H9 (cell line): ENCODE results near the gene MAGI1. TPM values are rescaled to one million over a fixed set of nuclear protein-coding genes. Genes with fewer than 3 reads are reported as not detected.

Experiments
- DNase-seq: peaks from one replicate; pipeline ENCODE4 v3.0.0-alpha.2; 2017
- H2AFZ ChIP-seq: one replicate; pipeline ENCODE4 v1.6.1; 2013; ENCODE audit warnings: mild to moderate bottlenecking, low read length, control low read depth, moderate library complexity
- H2AK5ac ChIP-seq: 2 replicates; pipeline ENCODE4 v1.6.1; 2013; ENCODE audit warnings: low read length, control low read depth, mixed read lengths; ENCODE audit not compliant: insufficient read length
- H2BK120ac ChIP-seq: one replicate; pipeline ENCODE4 v1.6.1; 2013; ENCODE audit warnings: low read depth, mild to moderate bottlenecking, low read length, control low read depth, inconsistent platforms; ENCODE audit not compliant: poor library complexity, severe bottlenecking
- H2BK12ac ChIP-seq: 2 replicates; pipeline ENCODE4 v1.6.1; 2013; ENCODE audit warnings: low read length, control low read depth, mixed read lengths, low read depth; ENCODE audit not compliant: insufficient read length
- H2BK15ac ChIP-seq: 2 replicates; pipeline ENCODE4 v1.6.1; 2013; ENCODE audit warnings: low read depth, low read length, control low read depth
- H2BK20ac ChIP-seq: one replicate; pipeline ENCODE4 v1.6.1; 2013; ENCODE audit warnings: low read depth, mild to moderate bottlenecking, low read length, control low read depth, inconsistent platforms; ENCODE audit not compliant: poor library complexity, severe bottlenecking
- H2BK5ac ChIP-seq: 2 replicates; pipeline ENCODE4 v1.6.1; 2013; ENCODE audit warnings: low read length, control low read depth, mixed read lengths; ENCODE audit not compliant: insufficient read length
- H3K14ac ChIP-seq: 2 replicates; pipeline ENCODE4 v1.6.1; 2013; ENCODE audit warnings: low read length, control low read depth; ENCODE audit not compliant: insufficient read depth
- H3K18ac ChIP-seq: 2 replicates; pipeline ENCODE4 v1.6.1; 2013; ENCODE audit warnings: low read depth, mild to moderate bottlenecking, mixed read lengths, low read length, control low read depth; ENCODE audit not compliant: insufficient read length
- H3K23ac ChIP-seq: 2 replicates; pipeline ENCODE4 v1.6.1; 2013; ENCODE audit warnings: low read length, control low read depth, mixed read lengths, low read depth; ENCODE audit not compliant: insufficient read length
- H3K23me2 ChIP-seq: 2 replicates; pipeline ENCODE4 v1.6.1; 2013; ENCODE audit warnings: low read depth, mild to moderate bottlenecking, mixed read lengths, low read length, control low read depth; ENCODE audit not compliant: insufficient read length, poor library complexity, severe bottlenecking
- H3K27ac ChIP-seq: 2 replicates; pipeline ENCODE4 v1.5.1; 2013; ENCODE audit warnings: low read length, control low read depth, mixed read lengths, low read depth; ENCODE audit not compliant: insufficient read length
- H3K27me3 ChIP-seq: 2 replicates; pipeline ENCODE4 v1.6.1; 2013; ENCODE audit warnings: low read length, control low read depth, inconsistent platforms; ENCODE audit not compliant: insufficient read depth
- H3K4ac ChIP-seq: 2 replicates; pipeline ENCODE4 v1.6.1; 2013; ENCODE audit warnings: low read depth, mild to moderate bottlenecking, control low read depth, inconsistent platforms, low read length, moderate library complexity
- H3K4me1 ChIP-seq: 2 replicates; pipeline ENCODE4 v1.6.1; 2013; ENCODE audit warnings: low read length, control low read depth, inconsistent platforms; ENCODE audit not compliant: insufficient read depth
- H3K4me2 ChIP-seq: 2 replicates; pipeline ENCODE4 v1.6.1; 2013; ENCODE audit warnings: low read length, control low read depth, mixed read lengths; ENCODE audit not compliant: insufficient read length, insufficient read depth
- H3K56ac ChIP-seq: 2 replicates; pipeline ENCODE4 v1.6.1; 2013; ENCODE audit warnings: low read depth, mild to moderate bottlenecking, mixed read lengths, low read length, control low read depth; ENCODE audit not compliant: insufficient read length
- H3K79me1 ChIP-seq: 2 replicates; pipeline ENCODE4 v1.6.1; 2013; ENCODE audit warnings: low read depth, mild to moderate bottlenecking, moderate library complexity, low read length, control low read depth, inconsistent platforms; ENCODE audit not compliant: insufficient read depth, poor library complexity, severe bottlenecking
- H3K79me2 ChIP-seq: 2 replicates; pipeline ENCODE4 v1.6.1; 2013; ENCODE audit warnings: low read length, control low read depth, inconsistent platforms; ENCODE audit not compliant: insufficient read depth
- H3K9ac ChIP-seq: 2 replicates; pipeline ENCODE4 v1.6.1; 2013; ENCODE audit warnings: low read length, control low read depth, mixed read lengths; ENCODE audit not compliant: insufficient read length; ENCODE audit errors: extremely low read depth
- H3K9me3 ChIP-seq: one replicate; pipeline ENCODE4 v1.6.1; 2013; ENCODE audit warnings: low read depth, low read length, inconsistent platforms; ENCODE audit not compliant: control insufficient read depth
- H3T11ph ChIP-seq: one replicate; pipeline ENCODE4 v1.6.1; 2013; ENCODE audit warnings: mild to moderate bottlenecking, low read length, control low read depth, inconsistent platforms
- H4K20me1 ChIP-seq: one replicate; pipeline ENCODE4 v1.6.1; 2013; ENCODE audit not compliant: control insufficient read depth, insufficient read length, insufficient read depth
- H4K5ac ChIP-seq: 2 replicates; pipeline ENCODE4 v1.6.1; 2013; ENCODE audit warnings: low read depth, mild to moderate bottlenecking, mixed read lengths, low read length, control low read depth; ENCODE audit not compliant: insufficient read length
- H4K8ac ChIP-seq: replicated peaks from 2 replicates; pipeline ENCODE4 v1.6.1; 2013; ENCODE audit warnings: low read length, control low read depth, mixed read lengths, low read depth; ENCODE audit not compliant: insufficient read length
- H4K91ac ChIP-seq: 2 replicates; pipeline ENCODE4 v1.6.1; 2013; ENCODE audit warnings: low read depth, mild to moderate bottlenecking, moderate library complexity, mixed read lengths, low read length, control low read depth; ENCODE audit not compliant: insufficient read length
- H3K27ac Mint-ChIP-seq, 3 experiments: 2 replicates in 2 of 3; 3 replicates in 1 of 3; pipeline ENCODE4 v1.8.0; 2020 to 2021; ENCODE audit warnings: mixed read lengths in 3 of 3, mild to moderate bottlenecking in 1 of 3, moderate library complexity in 1 of 3
- H3K27me3 Mint-ChIP-seq: 2 replicates; pipeline ENCODE4 v1.8.0; 2021; ENCODE audit warnings: low read depth, mild to moderate bottlenecking, moderate library complexity, mixed read lengths
- H3K36me3 Mint-ChIP-seq, 3 experiments: 2 replicates in 2 of 3; 3 replicates in 1 of 3; pipeline ENCODE4 v1.8.0; 2020 to 2021; ENCODE audit warnings: low read depth in 3 of 3, mixed read lengths in 3 of 3; ENCODE audit not compliant: insufficient read depth in 1 of 3
- H3K4me1 Mint-ChIP-seq, 2 experiments: 2 replicates each; pipeline ENCODE4 v1.8.0; 2020; ENCODE audit warnings: mixed read lengths in 2 of 2
- H3K4me3 Mint-ChIP-seq, 2 experiments: 2 replicates in 1 of 2; 3 replicates in 1 of 2; pipeline ENCODE4 v1.8.0; 2020 to 2021; ENCODE audit warnings: mild to moderate bottlenecking in 2 of 2, mixed read lengths in 2 of 2, moderate library complexity in 1 of 2
- H3K9me3 Mint-ChIP-seq, 2 experiments: 2 replicates in 1 of 2; 3 replicates in 1 of 2; pipeline ENCODE4 v1.8.0; 2020; ENCODE audit warnings: mild to moderate bottlenecking in 2 of 2, mixed read lengths in 2 of 2, moderate library complexity in 1 of 2
- WGBS: extraction: QIAGEN DNeasy Blood & Tissue Kit; methylation state at CpG from one replicate; pipeline ENCODE4 v1.1.7; 2013; ENCODE audit warnings: missing lambda C conversion rate, low lambda C conversion rate, mixed read lengths; ENCODE audit not compliant: insufficient read length; ENCODE audit errors: extremely low coverage; 5-methylcytosine and 5-hydroxymethylcytosine counted together
- total RNA-seq: library from RNA; stranded (reverse); gene quantifications from 2 replicates; pipeline ENCODE4 v1.2.1, GENCODE V29; 2021
- TF ChIP-seq, protein P1 (sequence below): fragments of 200-600 bp; sonication (generic); conservative IDR thresholded peaks from 3 replicates; pipeline ENCODE4 v1.8.0; 2021; ENCODE audit warnings: antibody characterized with exemption, mild to moderate bottlenecking

Gene MAGI1
- total RNA-seq, 1 experiment from 2014 or later: 65.7 TPM

DNA sequence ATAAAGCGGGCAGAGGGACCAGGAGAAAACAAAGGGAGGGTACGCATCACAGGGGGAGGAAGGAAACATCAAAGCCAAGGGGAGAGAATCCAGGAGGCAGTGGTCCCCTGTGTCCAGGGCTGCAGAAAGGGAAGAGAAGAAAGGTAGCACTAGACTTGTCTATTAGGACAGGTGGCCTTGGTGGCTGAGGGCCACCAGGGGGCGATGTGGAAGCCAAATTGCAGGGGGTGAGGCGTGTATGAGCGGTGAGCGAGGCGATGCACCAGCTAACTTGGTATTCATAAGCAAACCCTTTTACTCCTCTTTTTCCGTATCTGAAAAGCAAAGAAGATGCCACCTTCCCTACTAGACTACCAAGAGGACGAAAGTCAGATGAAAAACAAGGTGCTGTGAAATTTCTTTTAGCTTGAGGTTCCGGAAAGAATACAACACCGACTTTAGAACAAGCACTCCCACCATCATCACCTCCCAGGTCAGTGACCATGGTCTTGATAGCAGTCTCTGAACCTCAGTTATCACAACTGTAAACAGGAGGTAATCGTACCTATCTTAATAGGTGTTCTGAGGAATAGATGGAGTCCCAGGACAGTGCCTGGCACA is 696.5 kb downstream of the MAGI1 start:
- no peaks in the 10 kb centered on the region for H3K9me3 ChIP-seq
- no CpG with 5 or more reads among the region's 12 CpGs for WGBS
- no peak overlapping the region for H2BK120ac ChIP-seq
- H2AFZ ChIP-seq: no peak overlapping the region
- peaks cover 1% of the 10 kb centered on the region; the same call in 1 of the 2 replicates for H3K27me3 Mint-ChIP-seq
- H2BK12ac ChIP-seq: no peak overlapping the region
- H3K56ac ChIP-seq: no peak overlapping the region
- H3K27ac Mint-ChIP-seq: no peak overlapping the region
- H4K91ac ChIP-seq: no peak overlapping the region
- no peaks in the 10 kb centered on the region for H3K9me3 Mint-ChIP-seq
- no peak overlapping the region for H3K9ac ChIP-seq
- no peak overlapping the region for H3K14ac ChIP-seq
- H3K4me2 ChIP-seq: no peak overlapping the region
- H3K27ac ChIP-seq: no peak overlapping the region
- H4K8ac ChIP-seq: no peak overlapping the region
- TF ChIP-seq, protein P1, sequence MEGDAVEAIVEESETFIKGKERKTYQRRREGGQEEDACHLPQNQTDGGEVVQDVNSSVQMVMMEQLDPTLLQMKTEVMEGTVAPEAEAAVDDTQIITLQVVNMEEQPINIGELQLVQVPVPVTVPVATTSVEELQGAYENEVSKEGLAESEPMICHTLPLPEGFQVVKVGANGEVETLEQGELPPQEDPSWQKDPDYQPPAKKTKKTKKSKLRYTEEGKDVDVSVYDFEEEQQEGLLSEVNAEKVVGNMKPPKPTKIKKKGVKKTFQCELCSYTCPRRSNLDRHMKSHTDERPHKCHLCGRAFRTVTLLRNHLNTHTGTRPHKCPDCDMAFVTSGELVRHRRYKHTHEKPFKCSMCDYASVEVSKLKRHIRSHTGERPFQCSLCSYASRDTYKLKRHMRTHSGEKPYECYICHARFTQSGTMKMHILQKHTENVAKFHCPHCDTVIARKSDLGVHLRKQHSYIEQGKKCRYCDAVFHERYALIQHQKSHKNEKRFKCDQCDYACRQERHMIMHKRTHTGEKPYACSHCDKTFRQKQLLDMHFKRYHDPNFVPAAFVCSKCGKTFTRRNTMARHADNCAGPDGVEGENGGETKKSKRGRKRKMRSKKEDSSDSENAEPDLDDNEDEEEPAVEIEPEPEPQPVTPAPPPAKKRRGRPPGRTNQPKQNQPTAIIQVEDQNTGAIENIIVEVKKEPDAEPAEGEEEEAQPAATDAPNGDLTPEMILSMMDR: peak; percentile 94
- H2BK5ac ChIP-seq: no peak overlapping the region
- H2AK5ac ChIP-seq: no peak overlapping the region
- peak; percentile 81 for DNase-seq
- H2BK20ac ChIP-seq: no peak overlapping the region
- no peak overlapping the region for H3K4ac ChIP-seq
- H3T11ph ChIP-seq: no peak overlapping the region
- H2BK15ac ChIP-seq: no peak overlapping the region
- no peaks in the 10 kb centered on the region for H3K79me1 ChIP-seq
- peaks cover 12% of the 10 kb centered on the region for H3K4me1 ChIP-seq
- H3K4me3 Mint-ChIP-seq: no peak overlapping the region
- no peaks in the 10 kb centered on the region for H3K23me2 ChIP-seq
- no peaks in the 10 kb centered on the region for H3K79me2 ChIP-seq
- H3K18ac ChIP-seq: no peak overlapping the region
- peaks cover 30 to 38% of the 10 kb centered on the region in 2 experiments for H3K4me1 Mint-ChIP-seq
- no peaks in the 10 kb centered on the region for H3K27me3 ChIP-seq
- no peaks in the 10 kb centered on the region for H3K36me3 Mint-ChIP-seq
- no peaks in the 10 kb centered on the region for H4K20me1 ChIP-seq
- no peak overlapping the region for H3K23ac ChIP-seq
- no peak overlapping the region for H4K5ac ChIP-seq
